HCEC 1CT (cell line): ENCODE measurements around the gene SNAPC5.

Experiments
- DNase-seq: peaks from one replicate; pipeline ENCODE4 v3.0.0-alpha.2; 2017

Gene SNAPC5

DNA sequence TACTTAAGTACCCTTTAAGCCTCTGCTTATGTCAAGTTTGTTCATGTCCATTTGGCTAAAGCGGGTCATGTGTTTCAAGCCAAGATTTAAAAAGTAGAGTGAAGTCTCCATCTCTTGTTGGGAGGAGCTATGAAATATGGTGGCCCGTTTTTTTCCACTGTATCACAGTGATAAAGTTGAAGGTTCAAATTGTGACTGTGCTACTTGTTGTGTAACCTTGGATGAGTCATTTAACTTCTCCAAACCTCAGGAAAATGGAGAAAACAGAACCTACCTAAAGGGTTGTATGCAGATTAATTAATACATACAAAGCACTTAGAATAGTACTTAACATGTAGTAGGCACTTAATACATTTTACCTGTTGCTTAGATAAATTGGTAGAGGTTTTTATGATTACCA is 43.4 kb downstream of the SNAPC5 start:
- peak; percentile 24 for DNase-seq

DNA sequence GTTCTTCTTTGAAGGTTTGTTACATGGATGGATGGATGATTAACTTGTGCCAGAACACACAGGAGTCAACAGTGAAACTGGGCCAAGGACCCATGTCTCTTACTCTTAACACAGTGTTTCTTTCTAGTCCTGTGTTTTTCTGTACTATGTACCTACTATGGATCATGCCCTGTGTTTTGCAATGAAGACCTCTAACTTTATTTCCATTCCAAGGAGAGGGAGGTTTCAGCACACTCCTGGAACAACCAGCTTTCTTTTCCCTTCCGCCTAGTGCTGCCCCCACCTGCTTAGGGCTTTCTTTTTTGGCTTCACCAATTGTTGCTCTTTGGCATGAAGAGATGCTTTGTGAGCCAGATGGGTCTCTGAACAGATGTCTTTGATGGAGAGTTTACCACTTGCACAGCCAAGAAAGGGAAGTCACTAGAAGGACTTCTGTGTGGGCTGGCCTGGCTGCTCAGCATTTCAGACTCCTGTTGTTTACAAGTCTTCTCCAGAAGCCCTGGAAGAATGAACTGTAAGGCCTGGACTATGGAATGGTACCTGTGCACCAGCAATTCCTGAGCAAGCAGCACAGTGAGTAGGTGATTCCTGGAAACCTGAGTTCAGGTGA is 44.5 kb downstream of the SNAPC5 start:
- no peak for DNase-seq

DNA sequence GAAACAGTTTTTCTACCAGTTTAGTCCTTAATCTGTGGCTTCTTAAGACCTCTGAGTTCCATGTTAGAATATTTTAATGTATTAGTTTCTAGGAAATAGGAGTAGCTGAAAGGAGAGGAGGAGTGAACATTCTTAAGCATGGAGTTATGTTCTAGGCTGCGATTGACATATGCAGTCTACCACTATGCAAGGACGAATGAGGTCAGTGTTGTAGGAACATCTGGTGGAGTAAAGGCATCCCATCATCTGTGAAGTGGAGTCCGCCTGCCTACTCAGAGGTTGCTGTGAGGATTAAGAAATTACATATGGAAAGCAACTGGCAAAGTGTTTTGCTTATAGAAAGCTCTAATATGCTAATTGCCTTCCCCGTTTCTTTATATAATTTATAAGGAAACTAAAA is 45.1 kb downstream of the SNAPC5 start:
- DNase-seq: no peak
